Hepatocyte (in vitro differentiated cells): Measurements from ENCODE around the gene IRX4. TPM values are rescaled to one million over a fixed set of nuclear protein-coding genes. Genes with fewer than 3 reads are reported as not detected.

Source experiments
- DNase-seq: peaks from one replicate; pipeline ENCODE4 v3.0.0-alpha.2; 2016; ENCODE audit warnings: low spot score
- H2AFZ ChIP-seq: fragments of 200-600 bp; sonication (generic); 2 replicates; pipeline ENCODE4 v1.6.0; 2016; ENCODE audit warnings: antibody characterized with exemption, mild to moderate bottlenecking
- H3K27ac ChIP-seq: fragments of 200-600 bp; sonication (generic); 2 replicates; pipeline ENCODE4 v1.5.1; 2016; ENCODE audit warnings: mild to moderate bottlenecking
- H3K27me3 ChIP-seq: fragments of 200-600 bp; sonication (generic); 2 replicates; pipeline ENCODE4 v1.6.1; 2016
- H3K36me3 ChIP-seq: fragments of 200-600 bp; sonication (generic); replicated peaks from 2 replicates; pipeline ENCODE4 v1.5.1; 2016; ENCODE audit warnings: low read depth; ENCODE audit not compliant: insufficient read depth
- H3K4me1 ChIP-seq: fragments of 200-600 bp; sonication (generic); 2 replicates; pipeline ENCODE4 v1.5.1; 2016; ENCODE audit warnings: mild to moderate bottlenecking, moderate library complexity; ENCODE audit not compliant: insufficient read depth
- H3K4me2 ChIP-seq: fragments of 200-600 bp; sonication (generic); 2 replicates; pipeline ENCODE4 v1.6.0; 2016
- H3K4me3 ChIP-seq: fragments of 200-600 bp; sonication (generic); 2 replicates; pipeline ENCODE4 v1.5.1; 2016; ENCODE audit warnings: mild to moderate bottlenecking
- H3K79me2 ChIP-seq: fragments of 200-600 bp; sonication (generic); 2 replicates; pipeline ENCODE4 v1.6.0; 2017; ENCODE audit warnings: mild to moderate bottlenecking
- H3K9me2 ChIP-seq: fragments of 200-600 bp; sonication (generic); replicated peaks from 2 replicates; pipeline ENCODE4 v1.6.0; 2017; ENCODE audit warnings: mild to moderate bottlenecking; ENCODE audit not compliant: insufficient read depth
- H3K9me3 ChIP-seq: fragments of 200-600 bp; sonication (generic); 2 replicates; pipeline ENCODE4 v1.5.1; 2016; ENCODE audit warnings: low read depth, mild to moderate bottlenecking
- H4K20me1 ChIP-seq: fragments of 200-600 bp; sonication (generic); 2 replicates; pipeline ENCODE4 v1.6.0; 2016; ENCODE audit warnings: mild to moderate bottlenecking; ENCODE audit not compliant: insufficient read depth, poor library complexity, severe bottlenecking
- EZH2 ChIP-seq: fragments of 200-600 bp; sonication (generic); IDR thresholded peaks from 2 replicates; pipeline ENCODE4 v1.6.1; 2016; ENCODE audit warnings: antibody characterized with exemption, mild to moderate bottlenecking, borderline replicate concordance
- EZH2phosphoT487 ChIP-seq: fragments of 200-600 bp; sonication (generic); IDR thresholded peaks from one replicate; pipeline ENCODE4 v1.6.1; 2018; ENCODE audit warnings: antibody characterized with exemption, mild to moderate bottlenecking, low read depth, moderate library complexity; ENCODE audit not compliant: unreplicated experiment, severe bottlenecking
- WGBS: methylation state at CpG from one replicate; pipeline ENCODE4 v1.1.6; 2016; ENCODE audit warnings: low lambda C conversion rate; ENCODE audit errors: missing lambda C conversion rate; 5-methylcytosine and 5-hydroxymethylcytosine counted together
- polyA plus RNA-seq: library from polyadenylated mRNA; unstranded; fragments of >200 nt; fragmentation: Nextera tagmentation; extraction: Ambion mirVana; gene quantifications from 2 replicates; pipeline ENCODE4 v1.2.1, GENCODE V29; 2016
- total RNA-seq: library from RNA; depleted of rRNA; stranded (reverse); fragments of >200 nt; gene quantifications from 2 replicates; pipeline ENCODE4 v1.2.3, GENCODE V29; 2014
- TF ChIP-seq, protein P1 (sequence below): fragments of 200-600 bp; sonication (generic); IDR thresholded peaks from 2 replicates; pipeline ENCODE4 v1.5.1; 2016; ENCODE audit warnings: antibody characterized with exemption, mild to moderate bottlenecking; ENCODE audit not compliant: poor library complexity

The IRX4 gene
- total and polyA plus RNA-seq, 2 experiments from 2014 or later, result not detected

GRCh38 chr5:1889321-1890065 lies 6.8 kb upstream of the IRX4 start:
- Histone ChIP-seq H3K36me3 (no peaks in the 10 kb centered on the region), H3K4me2 (no peak overlapping the region), H3K9me2 (no peaks in the 10 kb centered on the region), H3K27me3 (peaks cover 96% of the 10 kb centered on the region), H3K79me2 (no peaks in the 10 kb centered on the region), H3K4me1 (no peaks in the 10 kb centered on the region), H3K27ac (no peak overlapping the region), H2AFZ (no peak overlapping the region), H4K20me1 (no peaks in the 10 kb centered on the region), H3K4me3 (no peak overlapping the region), H3K9me3 (no peaks in the 10 kb centered on the region)
- no peak for DNase-seq
- 72% methylated on average over 13 of the region's 13 CpGs for WGBS
- TF ChIP-seq EZH2phosphoT487, result no peak
- no peak for TF ChIP-seq EZH2
- TF ChIP-seq, protein P1, sequence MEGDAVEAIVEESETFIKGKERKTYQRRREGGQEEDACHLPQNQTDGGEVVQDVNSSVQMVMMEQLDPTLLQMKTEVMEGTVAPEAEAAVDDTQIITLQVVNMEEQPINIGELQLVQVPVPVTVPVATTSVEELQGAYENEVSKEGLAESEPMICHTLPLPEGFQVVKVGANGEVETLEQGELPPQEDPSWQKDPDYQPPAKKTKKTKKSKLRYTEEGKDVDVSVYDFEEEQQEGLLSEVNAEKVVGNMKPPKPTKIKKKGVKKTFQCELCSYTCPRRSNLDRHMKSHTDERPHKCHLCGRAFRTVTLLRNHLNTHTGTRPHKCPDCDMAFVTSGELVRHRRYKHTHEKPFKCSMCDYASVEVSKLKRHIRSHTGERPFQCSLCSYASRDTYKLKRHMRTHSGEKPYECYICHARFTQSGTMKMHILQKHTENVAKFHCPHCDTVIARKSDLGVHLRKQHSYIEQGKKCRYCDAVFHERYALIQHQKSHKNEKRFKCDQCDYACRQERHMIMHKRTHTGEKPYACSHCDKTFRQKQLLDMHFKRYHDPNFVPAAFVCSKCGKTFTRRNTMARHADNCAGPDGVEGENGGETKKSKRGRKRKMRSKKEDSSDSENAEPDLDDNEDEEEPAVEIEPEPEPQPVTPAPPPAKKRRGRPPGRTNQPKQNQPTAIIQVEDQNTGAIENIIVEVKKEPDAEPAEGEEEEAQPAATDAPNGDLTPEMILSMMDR, result no peak

DNA sequence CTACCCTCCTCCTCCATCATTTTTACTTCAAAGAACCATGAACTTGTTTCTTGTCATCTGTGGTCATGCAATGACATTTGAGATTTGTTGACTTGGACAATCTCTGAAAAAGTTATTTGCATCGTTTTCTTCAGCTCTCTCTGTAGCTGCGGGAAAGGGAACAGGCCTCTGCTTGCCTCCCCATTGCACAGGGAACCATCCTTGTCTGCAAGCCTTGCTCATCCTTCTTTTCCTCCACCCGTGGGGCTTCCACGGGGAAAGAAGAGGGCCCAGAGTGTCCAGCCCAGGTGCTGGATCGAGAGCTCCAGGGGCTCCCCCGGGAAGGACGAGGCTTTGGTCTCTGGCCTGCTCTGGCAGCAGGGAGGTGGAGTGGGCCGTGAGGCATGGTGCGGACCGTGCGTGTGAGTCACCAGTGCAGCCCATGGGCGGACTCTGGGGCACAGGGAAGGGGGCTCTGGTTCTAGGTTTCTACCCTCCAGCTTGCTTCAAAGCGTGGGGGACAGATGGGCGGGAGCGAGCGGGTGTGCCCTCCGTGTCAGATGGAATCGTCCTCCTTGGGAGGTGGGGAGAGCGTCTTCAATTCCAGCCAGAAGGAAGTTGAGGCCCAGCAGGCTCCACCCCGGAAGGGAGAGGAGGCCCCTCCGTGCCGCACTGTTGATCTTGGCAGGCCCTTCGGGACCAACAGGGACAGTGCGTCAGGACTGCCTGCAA lies 6.0 kb upstream of the IRX4 start:
- H3K9me2 ChIP-seq, result no peaks in the 10 kb centered on the region
- TF ChIP-seq, protein P1, result no peak
- TF ChIP-seq EZH2phosphoT487, result no peak
- no peak for TF ChIP-seq EZH2
- 74% methylated on average over 24 of the region's 24 CpGs for WGBS
- H3K4me2 ChIP-seq, result no peak overlapping the region
- H3K9me3 ChIP-seq, result no peaks in the 10 kb centered on the region
- peaks cover 1% of the 10 kb centered on the region for H3K4me1 ChIP-seq
- H3K79me2 ChIP-seq, result no peaks in the 10 kb centered on the region
- peaks cover 1% of the 10 kb centered on the region for H4K20me1 ChIP-seq
- peaks cover 96% of the 10 kb centered on the region for H3K27me3 ChIP-seq
- no peak for DNase-seq
- no peak overlapping the region for H3K27ac ChIP-seq
- no peaks in the 10 kb centered on the region for H3K36me3 ChIP-seq
- no peak overlapping the region for H2AFZ ChIP-seq
- H3K4me3 ChIP-seq, result no peak overlapping the region

- Histone ChIP-seq H3K79me2 (no peaks in the 10 kb centered on the region), H3K9me3 (no peaks in the 10 kb centered on the region), H3K27ac (no peak overlapping the region), H3K4me1 (peaks cover 11% of the 10 kb centered on the region), H3K36me3 (no peaks in the 10 kb centered on the region), H2AFZ (no peak overlapping the region), H3K9me2 (no peaks in the 10 kb centered on the region), H3K4me3 (no peak overlapping the region), H3K4me2 (no peak overlapping the region), H3K27me3 (peaks cover 96% of the 10 kb centered on the region), H4K20me1 (peaks cover 2% of the 10 kb centered on the region)
- TF ChIP-seq, protein P1, result no peak
- no peak for TF ChIP-seq EZH2phosphoT487
- TF ChIP-seq EZH2, result no peak
- DNase-seq, result no peak
- 23% methylated on average over 20 of the region's 31 CpGs for WGBS
Observed at GRCh38 chr5:1887588-1888360, 5.0 kb upstream of the IRX4 start.
